Measurements from ENCODE around the gene AGAP1.
A peak's percentile ranks its signal among the peaks of the same experiment; 100 is the strongest.

AGAP1 gene

DNA sequence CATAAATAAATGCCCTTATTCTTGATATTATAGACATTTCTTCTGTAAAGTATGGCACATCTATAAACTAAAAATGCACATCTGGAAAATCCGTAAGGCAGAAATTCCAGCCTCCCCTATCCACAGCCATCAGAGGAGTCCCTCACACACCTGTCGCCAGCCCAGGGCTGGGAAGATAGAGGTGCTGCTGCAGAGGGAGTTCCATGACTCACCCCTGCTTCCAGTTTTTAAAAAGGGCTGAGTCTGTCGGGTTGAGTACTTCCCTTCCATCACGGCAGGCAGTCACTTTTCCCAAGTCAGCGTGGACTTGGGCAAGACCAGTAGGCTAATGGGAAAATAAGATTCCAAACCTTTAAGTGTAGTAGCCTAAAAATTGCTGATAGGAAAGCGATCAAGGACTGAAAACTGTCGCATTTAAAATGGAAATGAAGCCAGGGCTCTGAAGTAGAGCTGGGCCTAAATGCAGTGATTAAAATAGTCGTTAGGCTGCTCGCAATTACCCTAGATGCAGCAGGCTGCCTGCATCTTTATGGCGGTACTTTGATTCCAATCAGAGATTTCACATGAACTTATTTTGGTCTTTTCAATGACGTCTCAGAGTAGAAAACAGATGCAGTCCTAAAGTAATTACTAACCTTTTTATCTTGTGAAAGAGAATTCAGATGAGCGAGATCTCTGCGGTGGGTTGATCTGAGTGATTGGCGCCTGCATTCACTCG, 280.5 kb downstream of the AGAP1 start:
- no peak for FAIRE-seq

DNA sequence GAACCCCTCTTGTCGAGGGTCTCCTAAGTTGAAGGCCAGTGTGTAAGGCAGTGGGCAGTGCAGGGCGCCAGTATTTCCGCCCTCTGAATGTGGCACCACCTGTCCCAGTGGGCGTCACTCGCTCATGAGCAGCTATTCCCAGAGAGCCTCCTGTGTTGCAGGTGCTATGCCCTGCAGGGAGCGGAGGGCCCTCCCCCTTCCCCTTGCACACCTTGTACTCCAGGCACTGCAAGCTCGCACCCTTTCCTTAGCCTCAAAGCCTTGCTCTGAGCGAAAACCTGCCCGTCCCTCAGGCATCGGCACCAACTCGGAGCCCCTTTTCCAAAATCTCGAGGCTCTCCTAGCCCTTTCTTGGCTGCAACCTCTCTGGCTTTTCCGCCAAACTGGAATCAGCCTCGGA, 282.7 kb downstream of the AGAP1 start:
- no peak for FAIRE-seq

DNA sequence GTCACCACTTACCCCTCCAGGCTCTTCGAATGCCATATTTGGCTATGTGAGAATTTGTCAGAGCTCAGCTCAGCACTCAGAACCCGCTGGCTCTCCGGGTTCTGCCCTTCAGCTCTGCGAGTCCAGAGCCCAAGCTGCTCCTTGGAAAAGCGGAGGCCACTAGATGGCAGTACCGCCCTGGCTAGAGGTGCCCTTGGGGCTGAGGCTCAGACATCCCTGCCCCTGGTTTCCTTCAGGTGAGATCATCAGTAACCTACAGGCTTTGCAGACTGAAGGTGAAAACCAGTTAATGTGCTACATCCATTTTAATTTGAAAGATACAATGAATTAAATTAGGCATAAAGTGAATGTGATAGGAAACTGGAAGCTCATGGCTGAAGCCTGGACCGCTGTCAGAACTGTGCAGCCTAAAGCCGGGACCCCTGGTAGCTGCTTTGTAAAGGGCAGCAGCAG, 285.6 kb downstream of the AGAP1 start:
- peak; percentile 59 for FAIRE-seq

DNA sequence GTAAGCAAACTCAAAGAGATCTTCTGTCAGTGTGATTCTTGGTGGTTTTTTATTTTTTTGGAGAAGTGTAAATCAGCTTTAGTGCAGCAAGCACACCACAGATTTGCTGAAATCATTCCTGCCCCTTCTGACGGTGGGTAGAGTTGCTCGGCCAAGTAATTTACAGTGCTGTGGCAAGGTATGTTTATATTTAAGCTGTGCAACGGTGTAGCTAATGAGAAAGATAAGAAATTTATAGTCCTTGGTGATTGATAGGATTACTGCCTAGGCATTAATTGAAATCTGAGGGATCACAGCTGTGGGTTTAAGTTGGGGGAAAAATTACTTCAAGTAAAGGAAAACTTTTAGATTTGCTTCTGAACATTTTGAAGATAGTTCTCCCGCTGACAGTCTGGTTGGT, 286.6 kb downstream of the AGAP1 start:
- FAIRE-seq: no peak

DNA sequence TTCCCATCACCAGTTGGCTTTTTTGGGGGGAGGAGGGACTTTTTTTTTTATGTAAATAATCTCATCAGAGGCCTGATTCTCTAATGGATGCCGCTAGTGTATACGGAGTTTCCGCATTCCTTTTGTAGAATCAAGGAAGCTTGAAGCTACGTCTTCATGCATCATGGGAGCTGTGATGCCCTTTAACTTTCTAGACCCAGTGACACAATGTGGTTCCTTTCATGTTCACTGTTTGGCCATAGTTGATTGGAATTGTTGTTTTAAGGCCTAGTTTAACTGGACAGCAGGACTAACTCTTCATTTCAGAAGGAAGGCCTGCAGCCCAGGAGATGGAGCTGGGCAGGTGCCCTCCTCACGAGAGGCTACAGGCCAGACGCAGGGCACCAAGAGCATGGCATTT, 287.9 kb downstream of the AGAP1 start:
- FAIRE-seq: no peak

DNA sequence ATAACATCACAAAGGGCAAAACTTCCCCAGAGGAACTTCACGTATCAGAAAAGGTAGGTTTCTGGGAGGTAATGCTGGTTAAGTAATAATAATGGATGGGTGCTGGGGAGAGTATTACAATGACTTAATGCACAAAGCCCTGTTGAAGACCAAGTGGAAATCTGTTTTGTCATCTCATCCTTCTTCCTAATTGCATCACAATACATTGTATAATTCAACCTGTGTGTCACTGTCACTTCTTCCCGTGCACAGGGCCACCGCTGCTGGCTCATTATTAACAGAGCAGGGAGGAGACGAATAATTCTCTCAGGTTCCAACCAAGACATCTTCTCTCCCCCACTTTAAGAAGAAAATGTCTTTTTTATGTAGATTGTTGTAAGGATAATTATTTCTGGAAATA, 290.9 kb downstream of the AGAP1 start:
- no peak for FAIRE-seq

DNA sequence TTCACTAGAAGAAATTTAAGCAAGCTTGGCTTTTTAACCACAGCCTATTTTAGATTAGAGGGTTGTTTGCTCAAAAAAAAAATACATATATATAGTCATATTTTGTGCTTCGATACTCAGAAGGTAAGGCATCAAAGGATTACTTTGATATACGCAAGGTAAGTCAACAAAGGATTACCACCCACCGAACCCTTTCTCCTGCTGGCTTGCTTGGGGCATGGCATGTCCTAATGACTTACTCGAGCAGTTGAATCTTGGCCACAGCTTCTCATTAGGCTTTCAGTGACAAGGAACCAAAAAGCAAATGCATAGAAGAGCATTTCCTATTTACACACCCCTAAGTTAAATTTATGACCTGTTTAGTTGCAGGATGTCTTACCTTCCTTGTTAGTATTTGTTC, 295.7 kb downstream of the AGAP1 start:
- no peak for FAIRE-seq

DNA sequence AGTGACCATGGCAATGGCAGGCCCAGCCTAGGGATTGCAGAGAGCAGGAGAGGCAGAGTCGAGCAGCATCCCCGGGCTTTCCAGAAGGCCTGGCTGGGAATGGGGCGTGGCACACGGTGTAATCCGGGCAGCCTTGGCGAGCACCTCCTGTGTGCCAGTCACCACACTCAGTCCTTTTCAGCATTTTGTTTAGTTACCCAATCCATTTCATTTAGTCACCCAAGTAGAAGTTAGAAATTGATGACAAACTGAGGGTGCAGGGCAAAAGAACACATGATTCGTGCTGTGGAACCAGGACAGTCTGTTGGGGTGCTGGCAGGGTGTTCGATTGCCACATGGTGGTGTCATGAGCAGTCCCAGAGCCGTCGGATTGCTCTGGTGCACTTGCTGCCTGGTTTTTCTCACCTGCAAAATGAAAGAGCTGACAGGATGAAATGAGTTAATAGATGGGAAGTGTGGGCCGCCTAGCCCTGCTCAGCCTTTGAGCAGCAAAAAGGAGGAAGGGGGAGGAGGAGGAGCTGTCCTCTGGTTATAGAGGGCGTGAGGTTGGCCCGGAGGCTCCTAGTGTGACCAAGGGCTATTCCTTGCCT, 299.4 kb downstream of the AGAP1 start:
- no peak for FAIRE-seq

DNA sequence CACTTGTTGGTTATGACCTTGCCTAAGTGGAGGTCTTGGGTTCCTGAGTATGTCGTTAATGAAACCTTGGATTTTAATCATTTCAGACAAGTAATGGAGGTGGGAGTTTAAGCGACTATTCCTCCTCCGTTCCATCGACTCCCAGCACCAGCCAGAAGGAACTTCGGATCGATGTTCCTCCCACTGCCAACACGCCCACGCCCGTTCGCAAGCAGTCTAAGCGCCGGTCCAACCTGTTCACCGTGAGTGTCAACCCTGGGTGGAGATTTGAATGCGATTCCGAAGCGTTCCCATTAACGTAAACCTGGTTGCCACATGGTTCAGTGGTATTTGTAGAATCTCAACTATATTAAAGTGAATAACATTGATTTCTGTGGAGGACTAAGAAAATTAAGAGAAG, 305.4 kb downstream of the AGAP1 start:
- FAIRE-seq: no peak

DNA sequence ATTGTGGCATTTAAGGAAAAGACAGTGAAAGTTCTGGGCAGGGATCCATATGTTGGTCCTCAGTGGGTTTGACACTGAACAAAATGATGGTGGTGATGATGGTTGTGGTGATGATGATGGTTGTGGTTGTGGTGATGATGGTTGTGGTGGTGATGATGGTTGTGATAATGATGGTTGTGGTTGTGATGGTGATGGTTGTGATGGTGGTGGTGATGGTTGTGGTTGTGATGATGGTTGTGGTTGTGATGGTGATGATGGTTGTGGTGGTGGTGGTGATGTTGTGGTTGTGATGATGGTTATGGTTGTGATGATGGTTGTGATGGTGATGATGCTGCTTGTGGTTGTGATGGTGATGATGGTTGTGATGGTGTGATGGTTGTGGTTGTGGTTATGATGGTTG, 308.7 kb downstream of the AGAP1 start:
- no peak for FAIRE-seq

DNA sequence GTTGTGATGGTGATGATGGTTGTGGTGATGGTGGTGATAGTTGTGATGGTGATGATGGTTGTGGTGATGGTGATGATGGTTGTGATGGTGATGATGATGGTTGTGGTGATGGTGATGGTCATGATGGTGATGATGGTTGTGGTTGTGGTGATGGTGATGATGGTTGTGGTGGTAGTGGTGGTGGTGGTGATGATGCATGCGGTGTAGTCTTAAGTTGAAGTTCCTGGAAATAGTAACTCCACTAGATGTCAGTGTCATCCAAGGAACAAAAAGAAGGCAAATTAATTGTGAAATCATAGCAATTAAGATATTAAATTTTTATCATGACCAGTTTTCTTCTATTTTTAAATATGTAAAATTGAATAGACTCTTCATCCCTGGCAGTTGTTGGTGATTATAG, 309.2 kb downstream of the AGAP1 start:
- FAIRE-seq: no peak

DNA sequence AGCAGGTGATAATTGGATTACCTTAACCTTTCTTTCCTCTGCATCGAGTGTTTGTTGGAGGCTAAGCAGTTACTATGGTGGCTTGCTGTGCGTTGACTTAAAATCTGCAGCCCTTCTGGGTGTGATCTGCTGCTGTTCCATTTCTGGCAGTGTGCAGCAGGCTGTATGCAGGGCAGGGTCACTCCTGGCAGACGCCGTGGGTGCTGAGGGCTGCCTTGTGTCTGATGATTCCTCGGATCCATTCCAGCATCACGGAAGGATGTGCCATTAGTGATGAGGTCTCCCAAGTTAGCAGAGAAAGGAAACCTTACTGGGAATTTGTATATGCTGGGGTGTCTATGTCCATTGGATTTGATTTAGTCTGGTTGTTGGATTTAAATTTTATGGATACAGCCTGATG, 310.8 kb downstream of the AGAP1 start:
- no peak for FAIRE-seq

DNA sequence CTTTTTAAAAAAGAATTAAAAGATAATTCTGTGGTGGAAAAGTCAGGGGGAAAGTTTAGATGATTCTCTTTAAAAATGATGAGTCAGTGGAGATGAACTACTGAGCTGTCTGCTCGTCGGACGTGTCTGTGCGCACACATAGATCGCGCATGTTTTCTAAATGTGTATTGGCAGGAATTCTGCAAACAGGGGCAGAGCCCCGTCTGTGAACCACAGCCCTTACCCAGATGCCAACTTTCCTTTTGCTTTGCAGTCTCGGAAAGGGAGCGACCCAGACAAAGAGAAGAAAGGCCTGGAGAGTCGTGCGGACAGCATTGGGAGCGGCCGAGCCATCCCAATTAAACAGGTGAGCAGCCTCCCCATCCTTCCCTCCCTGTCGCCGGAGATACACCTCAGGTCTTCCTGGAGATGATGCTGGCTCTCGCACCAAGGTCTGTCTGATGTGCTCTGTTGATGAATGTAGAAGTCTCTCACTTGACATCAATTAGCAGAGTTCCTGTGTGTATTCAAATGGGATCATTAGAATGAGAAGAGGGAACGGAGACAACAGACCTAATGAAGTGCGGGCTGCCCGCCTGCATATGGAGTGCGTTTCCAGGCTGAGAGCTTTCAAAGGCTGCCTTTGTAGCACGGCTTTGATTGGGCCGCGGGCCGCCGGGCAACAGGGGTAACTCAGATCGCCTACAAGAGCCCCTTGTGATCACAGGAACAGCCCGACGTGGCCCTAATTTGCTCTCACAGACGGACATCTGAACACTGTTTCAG, 313.3 kb downstream of the AGAP1 start:
- FAIRE-seq: no peak

DNA sequence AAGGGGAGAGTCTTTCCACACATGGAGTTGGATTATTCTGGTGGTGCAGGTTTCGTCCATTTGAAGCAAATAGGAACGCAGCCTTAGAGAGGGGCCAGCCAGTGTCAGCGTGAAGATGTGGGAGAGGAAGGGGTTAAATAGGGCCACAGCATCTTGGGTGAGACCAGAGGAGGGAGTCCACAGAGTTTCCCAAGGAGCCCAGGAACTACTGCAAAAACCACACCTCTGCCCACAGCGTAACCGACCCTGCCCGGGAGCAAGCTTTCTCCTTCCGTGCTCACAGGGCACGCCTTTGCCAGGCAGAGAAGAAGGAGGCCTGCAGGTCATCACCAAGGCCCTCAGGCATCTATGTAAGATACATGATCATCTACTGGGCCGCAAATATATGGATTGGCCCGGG, 314.5 kb downstream of the AGAP1 start:
- FAIRE-seq: no peak

DNA sequence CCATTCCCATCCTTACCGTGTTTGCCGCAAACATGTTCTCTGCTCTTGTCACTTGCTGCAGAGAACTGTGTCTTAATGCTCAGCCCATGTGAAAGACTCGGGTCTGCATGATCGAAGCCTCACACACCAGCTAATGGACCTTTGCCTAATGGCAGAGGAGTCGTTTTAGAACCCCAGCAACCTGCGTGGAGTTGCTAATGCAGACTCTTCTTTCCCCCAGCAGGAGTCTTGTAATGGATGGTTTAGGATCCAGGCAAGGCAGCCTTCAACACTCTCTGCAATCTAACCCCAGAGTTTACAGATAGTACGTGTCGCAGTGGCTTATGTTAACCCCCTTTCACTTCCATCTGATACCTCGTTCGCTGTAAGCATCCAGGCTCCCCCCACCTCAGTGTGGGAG, 316.4 kb downstream of the AGAP1 start:
- no peak for FAIRE-seq

DNA sequence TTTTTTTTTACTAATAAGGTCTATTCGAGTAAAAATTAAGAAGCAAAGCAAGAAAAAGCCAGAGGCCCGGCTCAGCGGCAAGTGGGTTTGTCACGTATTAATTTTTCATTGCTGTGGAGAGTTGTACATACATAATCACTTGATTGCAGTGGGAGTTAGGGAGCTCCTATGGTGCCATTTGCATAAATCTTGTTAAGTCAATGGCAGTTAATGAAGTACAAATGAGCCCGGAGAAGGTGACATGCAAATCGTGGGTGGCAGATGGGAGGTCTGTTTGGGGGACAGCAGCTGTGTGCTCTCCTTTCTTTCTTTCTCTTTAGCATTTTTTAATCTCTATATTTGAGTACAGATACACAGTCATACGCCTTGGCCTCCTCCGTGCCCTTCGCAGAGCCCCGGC, 317.0 kb downstream of the AGAP1 start:
- FAIRE-seq: no peak

DNA sequence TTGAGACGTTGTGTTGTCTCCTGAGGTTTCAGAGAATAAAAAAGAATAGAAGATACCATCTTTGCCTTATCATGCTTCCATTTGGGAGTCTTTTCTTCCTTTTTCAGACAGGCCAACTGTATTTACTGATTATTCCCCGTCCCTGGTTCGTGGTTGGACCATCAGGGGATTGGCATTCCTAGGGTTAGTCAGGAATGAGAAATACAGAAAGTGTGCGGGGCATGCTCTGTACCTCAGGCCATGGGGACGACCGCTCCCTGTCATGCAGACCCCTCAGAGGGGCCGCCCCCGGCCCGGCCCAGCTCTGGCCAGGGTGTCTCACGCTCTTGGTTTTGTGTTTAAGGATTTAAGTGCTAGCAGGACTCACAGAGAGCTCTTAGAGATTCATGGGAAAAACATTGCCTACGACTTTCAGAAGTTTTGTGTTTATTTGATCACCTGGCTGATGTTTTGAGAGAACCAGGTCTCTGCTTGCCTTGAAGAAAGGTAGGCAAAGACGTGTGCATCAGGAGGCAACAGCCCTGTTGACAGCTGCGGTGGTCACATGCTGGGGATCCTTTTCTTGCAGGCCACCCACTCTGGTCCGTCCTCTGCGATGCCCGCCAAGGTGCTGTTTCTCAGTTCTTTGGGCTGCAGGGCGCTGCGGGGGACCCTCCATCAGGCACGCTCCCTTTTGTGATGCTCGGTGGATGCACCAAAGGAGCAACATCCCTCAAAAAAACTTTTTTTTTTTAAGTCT, 317.8 kb downstream of the AGAP1 start:
- no peak for FAIRE-seq

DNA sequence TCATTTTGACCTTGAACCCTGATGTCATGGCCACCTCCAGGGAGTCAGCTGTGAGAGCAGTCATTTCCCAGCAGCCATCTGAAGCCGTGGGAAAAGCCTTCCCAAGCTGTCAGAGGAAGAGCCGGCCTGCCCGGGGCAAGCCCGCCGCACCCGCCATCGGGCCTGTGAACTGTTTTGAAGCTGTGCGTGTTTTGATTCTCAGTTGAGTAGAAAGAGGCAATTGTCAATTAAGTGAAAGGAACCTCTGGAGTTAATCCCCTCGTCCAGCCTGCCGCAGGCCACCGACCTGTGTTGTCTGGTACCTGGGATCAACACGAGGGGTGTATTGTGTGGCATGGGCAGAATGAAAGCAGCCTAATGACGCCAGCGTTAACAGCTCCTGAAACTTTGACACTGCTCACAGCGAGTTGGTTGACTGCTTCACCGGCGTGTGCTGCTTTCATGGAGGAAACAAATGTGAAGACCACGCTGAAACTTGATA, 318.4 kb downstream of the AGAP1 start:
- no peak for FAIRE-seq

DNA sequence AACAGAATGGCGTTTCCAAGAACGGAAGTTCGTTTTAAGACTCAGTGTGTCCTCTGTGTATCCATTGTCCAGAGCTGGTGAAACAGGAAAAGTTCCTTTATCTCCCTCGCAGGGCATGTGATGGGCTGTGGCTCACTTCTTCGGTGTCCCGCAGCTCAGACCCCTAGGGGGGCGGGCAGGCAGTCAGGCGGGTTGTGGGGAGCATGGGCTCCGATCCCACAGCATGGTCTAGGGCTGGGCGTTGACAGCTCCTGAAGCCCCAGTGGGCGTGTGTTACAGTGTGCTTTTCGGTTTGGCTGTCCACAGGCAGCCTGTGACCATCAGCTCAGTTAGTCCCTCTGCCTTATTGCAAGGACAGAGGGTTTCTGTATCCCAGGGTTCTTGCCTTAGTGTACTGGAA, 319.6 kb downstream of the AGAP1 start:
- no peak for FAIRE-seq

DNA sequence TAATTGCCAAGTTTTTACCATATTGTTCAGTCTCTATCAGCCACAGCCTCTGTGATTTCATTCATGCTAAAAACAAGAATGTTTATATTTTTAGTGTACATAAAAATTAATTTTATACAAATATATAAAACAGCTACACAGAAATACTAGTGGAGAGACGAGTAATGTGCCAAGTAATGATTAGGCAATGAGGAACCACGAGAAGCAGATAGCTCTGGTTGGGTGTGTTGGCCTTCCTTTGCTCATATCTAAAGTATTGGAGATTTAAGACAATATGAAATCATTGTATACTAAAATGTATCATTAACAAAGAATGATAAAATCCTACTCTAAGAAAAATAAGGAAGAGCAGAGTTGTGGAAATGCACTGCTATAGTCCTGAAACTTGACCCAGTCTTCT, 326.7 kb downstream of the AGAP1 start:
- no peak for FAIRE-seq

DNA sequence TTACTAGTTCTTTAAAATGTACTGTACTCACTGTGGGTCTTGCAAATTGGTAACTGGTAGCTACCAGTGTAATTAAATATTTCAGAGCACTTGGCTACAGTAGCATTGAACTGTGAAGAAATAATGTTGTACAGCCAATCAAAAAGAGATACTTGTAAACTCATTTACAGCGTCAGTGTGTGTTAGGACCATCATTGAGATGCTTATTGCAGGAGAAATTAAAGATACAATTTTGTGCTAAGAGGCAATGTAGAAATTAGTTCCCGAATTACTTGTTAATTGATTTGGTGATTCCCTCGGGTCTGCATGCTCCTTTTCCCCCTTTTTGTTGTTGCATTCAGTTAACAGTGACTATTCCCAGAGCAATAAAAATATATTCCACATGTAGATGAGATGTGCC, 330.5 kb downstream of the AGAP1 start:
- FAIRE-seq: no peak

DNA sequence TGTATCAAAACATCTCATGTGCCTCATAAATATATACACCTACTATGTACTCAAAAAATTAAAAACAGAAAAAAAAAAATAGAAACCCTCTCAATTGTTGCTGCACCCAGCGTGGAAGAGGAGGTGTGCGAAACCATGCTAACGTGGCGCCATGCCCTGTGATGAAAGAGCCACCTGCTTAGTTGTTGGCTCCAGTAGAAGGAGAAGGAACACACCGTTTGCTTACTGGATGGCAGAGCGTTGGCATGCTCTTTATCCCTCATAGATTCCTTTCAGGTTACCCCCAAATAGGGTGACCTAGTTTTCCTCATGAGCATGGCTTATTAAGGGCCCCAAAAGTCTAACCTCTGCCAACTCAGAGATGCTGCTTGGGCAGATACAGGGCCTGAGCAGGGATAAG, 332.1 kb downstream of the AGAP1 start:
- FAIRE-seq: no peak

DNA sequence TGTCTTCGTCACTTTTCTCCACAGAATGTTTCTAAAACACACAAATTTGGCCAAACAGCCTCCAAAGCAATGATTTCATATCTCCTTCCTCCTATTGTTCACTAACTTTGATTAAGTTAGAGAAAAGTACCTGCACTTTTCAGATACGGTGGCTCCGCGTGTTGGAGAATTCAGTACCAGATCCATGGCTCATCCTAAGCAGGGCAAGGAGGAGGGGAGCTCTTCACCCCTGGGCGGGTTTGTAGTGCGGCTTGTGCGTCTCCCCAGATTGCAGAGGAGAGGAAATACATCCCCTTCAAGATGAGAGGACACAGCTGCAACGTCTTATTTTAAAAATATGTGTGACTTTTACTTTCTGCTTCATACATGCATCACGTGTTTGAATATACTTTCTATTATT, 333.0 kb downstream of the AGAP1 start:
- no peak for FAIRE-seq

Data from TTC549 (cell line).